SK-N-SH (cell line): ENCODE data around the gene GGPS1. TPM values are rescaled to one million over a fixed set of nuclear protein-coding genes. Genes with fewer than 3 reads are reported as not detected.
A peak's percentile ranks its signal among the peaks of the same experiment; 100 is the strongest.

ENCODE experiments used
- CTCF ChIA-PET: fragments of 300-600, 350-600 bp; formaldehyde crosslinking; extraction: SDS; loops from one replicate; lab custom pipeline; 2021; lab: Yijun Ruan, JAX
- POLR2A ChIA-PET: fragments of 350-600 bp; sonication (Branson Sonifier 250); formaldehyde crosslinking; extraction: SDS; loops from one replicate; lab custom pipeline; 2020; ENCODE audit warnings: antibody characterized with exemption, inconsistent platforms; lab: Yijun Ruan, JAX
- DNase-seq: peaks from one replicate; pipeline ENCODE4 v3.0.0; 2012
- H2AFZ ChIP-seq: fragments of 200-600 bp; sonication (generic); 2 replicates; pipeline ENCODE4 v1.8.1; 2016; ENCODE audit warnings: antibody characterized with exemption, mild to moderate bottlenecking, low read depth
- H3F3A ChIP-seq: fragments of 200-600 bp; sonication (generic); replicated peaks from 2 replicates; pipeline ENCODE3; 2016; ENCODE audit warnings: antibody characterized with exemption, mild to moderate bottlenecking; ENCODE audit not compliant: insufficient read depth
- H3K27ac ChIP-seq, 2 experiments: fragments of 200-500 bp in 1 of 2; fragments of 200-600 bp in 1 of 2; sonication (Bioruptor generic) in 1 of 2; sonication (generic), shearing (Covaris generic) in 1 of 2; 2 replicates each; pipeline versions ENCODE4 v1.5.1 to v1.6.1; 2014 to 2016; ENCODE audit warnings: low read depth in 2 of 2, inconsistent platforms in 1 of 2, low read length in 1 of 2, mild to moderate bottlenecking in 1 of 2, mixed read lengths in 1 of 2
- H3K27me3 ChIP-seq: fragments of 200-600 bp; sonication (generic), shearing (Covaris generic); 2 replicates; pipeline ENCODE4 v1.6.1; 2016; ENCODE audit warnings: mixed run types; ENCODE audit not compliant: insufficient read depth
- H3K36me3 ChIP-seq, 2 experiments: fragments of 200-500 bp in 1 of 2; fragments of 200-600 bp in 1 of 2; sonication (Bioruptor generic) in 1 of 2; sonication (generic) in 1 of 2; replicated peaks in 1 of 2; 2 replicates each; pipeline versions ENCODE3 to v1.5.1; 2014 to 2016; ENCODE audit warnings: low read length in 1 of 2, mild to moderate bottlenecking in 1 of 2; ENCODE audit not compliant: insufficient read depth in 2 of 2, control insufficient read depth in 1 of 2
- H3K4me1 ChIP-seq, 2 experiments: fragments of 200-500 bp in 1 of 2; fragments of 200-600 bp in 1 of 2; sonication (Bioruptor generic) in 1 of 2; sonication (generic), shearing (Covaris generic) in 1 of 2; 2 replicates each; pipeline versions ENCODE4 v1.5.1 to v1.6.1; 2014 to 2016; ENCODE audit warnings: low read depth in 1 of 2, low read length in 1 of 2, mixed run types in 1 of 2; ENCODE audit not compliant: insufficient read depth in 2 of 2, control insufficient read depth in 1 of 2
- H3K4me2 ChIP-seq: fragments of 200-600 bp; sonication (generic), shearing (Covaris generic); 2 replicates; pipeline ENCODE4 v1.6.1; 2017; ENCODE audit warnings: mixed run types
- H3K4me3 ChIP-seq, 2 experiments: fragments of 200-500 bp in 1 of 2; fragments of 200-600 bp in 1 of 2; sonication (Bioruptor generic) in 1 of 2; sonication (generic), shearing (Covaris generic) in 1 of 2; 2 replicates each; pipeline versions ENCODE4 v1.5.1 to v1.8.1; 2014 to 2016; ENCODE audit warnings: low read depth in 2 of 2, inconsistent platforms in 1 of 2, low read length in 1 of 2, mild to moderate bottlenecking in 1 of 2, mixed read lengths in 1 of 2, moderate library complexity in 1 of 2
- H3K79me2 ChIP-seq: fragments of 200-600 bp; sonication (generic); 2 replicates; pipeline ENCODE4 v1.8.1; 2017; ENCODE audit warnings: mild to moderate bottlenecking; ENCODE audit not compliant: insufficient read depth
- H3K9ac ChIP-seq: fragments of 200-600 bp; sonication (generic); 2 replicates; pipeline ENCODE4 v1.6.1; 2017; ENCODE audit warnings: mixed run types
- H3K9me2 ChIP-seq: fragments of 200-600 bp; sonication (generic); 2 replicates; pipeline ENCODE4 v1.6.1; 2017; ENCODE audit warnings: mixed run types
- H3K9me3 ChIP-seq: fragments of 200-600 bp; sonication (generic); 2 replicates; pipeline ENCODE4 v1.6.1; 2017; ENCODE audit warnings: mixed run types, mild to moderate bottlenecking, moderate library complexity
- H4K20me1 ChIP-seq: fragments of 200-600 bp; sonication (generic); 2 replicates; pipeline ENCODE4 v1.6.1; 2017; ENCODE audit warnings: mild to moderate bottlenecking, mixed run types; ENCODE audit not compliant: insufficient read depth
- CHD2 ChIP-seq: fragments of 150-350 bp; IDR thresholded peaks from 2 replicates; pipeline ENCODE4 v1.6.1; 2018; ENCODE audit warnings: low read length; ENCODE audit not compliant: partially characterized antibody
- CTCF ChIP-seq: fragments of 200-600 bp; sonication (generic); IDR thresholded peaks from 2 replicates; pipeline ENCODE4 v1.6.1; 2017; ENCODE audit warnings: antibody characterized with exemption, mild to moderate bottlenecking, moderate library complexity
- EP300 ChIP-seq, 2 experiments: IDR thresholded peaks; 2 replicates each; pipeline versions ENCODE4 v1.4.0 to v1.6.1; 2012; ENCODE audit warnings: borderline replicate concordance in 1 of 2, low read depth in 1 of 2, low read length in 1 of 2
- EZH2phosphoT487 ChIP-seq: fragments of 200-600 bp; sonication (generic); IDR thresholded peaks from 2 replicates; pipeline ENCODE4 v1.6.1; 2017; ENCODE audit warnings: low read depth, mixed run types, mild to moderate bottlenecking, antibody characterized with exemption, moderate library complexity, borderline replicate concordance
- FOSL2 ChIP-seq: IDR thresholded peaks from 2 replicates; pipeline ENCODE4 v1.4.0; 2012; ENCODE audit warnings: low read depth, mild to moderate bottlenecking, moderate library complexity, borderline replicate concordance
- FOXJ3 ChIP-seq: sonication (generic); formaldehyde crosslinking; IDR thresholded peaks from 2 replicates; pipeline ENCODE4 v1.5.1; 2020; ENCODE audit warnings: mild to moderate bottlenecking, missing genetic modification reagents
- FOXM1 ChIP-seq: IDR thresholded peaks from 2 replicates; pipeline ENCODE4 v1.4.0; 2012; ENCODE audit warnings: low read depth, mild to moderate bottlenecking
- GABPA ChIP-seq: IDR thresholded peaks from 2 replicates; pipeline ENCODE4 v1.4.0; 2012; ENCODE audit warnings: low read depth, mild to moderate bottlenecking
- GATA2 ChIP-seq: sonication (generic); formaldehyde crosslinking; IDR thresholded peaks from 2 replicates; pipeline ENCODE4 v1.5.0; 2020; ENCODE audit warnings: mild to moderate bottlenecking, missing genetic modification reagents
- JUND ChIP-seq: IDR thresholded peaks from 2 replicates; pipeline ENCODE4 v1.4.0; 2012
- MAX ChIP-seq: IDR thresholded peaks from 2 replicates; pipeline ENCODE4 v1.4.0; 2012; ENCODE audit warnings: low read depth
- MEF2A ChIP-seq: IDR thresholded peaks from 2 replicates; pipeline ENCODE4 v1.4.0; 2012; ENCODE audit warnings: low read depth, borderline replicate concordance
- MXI1 ChIP-seq: IDR thresholded peaks from 2 replicates; pipeline ENCODE4 v1.6.1; 2012; ENCODE audit warnings: mild to moderate bottlenecking, low read depth, low read length, improper control_type of control experiment
- NRF1 ChIP-seq: IDR thresholded peaks from 2 replicates; pipeline ENCODE4 v1.6.1; 2012; ENCODE audit warnings: low read depth, mild to moderate bottlenecking, low read length
- RCOR1 ChIP-seq: fragments of 150-350 bp; IDR thresholded peaks from 2 replicates; pipeline ENCODE4 v1.6.1; 2017; ENCODE audit warnings: antibody characterized with exemption, low read length
- REST ChIP-seq: IDR thresholded peaks from 2 replicates; pipeline ENCODE4 v1.6.1; 2012; ENCODE audit warnings: mild to moderate bottlenecking, low read depth, low read length, moderate library complexity
- RFX5 ChIP-seq: IDR thresholded peaks from 2 replicates; pipeline ENCODE4 v1.6.1; 2012; ENCODE audit warnings: mild to moderate bottlenecking, improper control_type of control experiment, low read length
- RXRA ChIP-seq: IDR thresholded peaks from 2 replicates; pipeline ENCODE4 v1.4.0; 2012; ENCODE audit warnings: low read depth, mild to moderate bottlenecking, borderline replicate concordance
- SMC3 ChIP-seq: IDR thresholded peaks from 2 replicates; pipeline ENCODE4 v1.6.1; 2012; ENCODE audit warnings: low read depth, low read length, improper control_type of control experiment
- TCF12 ChIP-seq: IDR thresholded peaks from 2 replicates; pipeline ENCODE4 v1.4.0; 2012
- TEAD4 ChIP-seq: IDR thresholded peaks from 2 replicates; pipeline ENCODE4 v1.4.0; 2012; ENCODE audit warnings: mild to moderate bottlenecking, borderline replicate concordance; ENCODE audit not compliant: insufficient read depth
- USF1 ChIP-seq: IDR thresholded peaks from 2 replicates; pipeline ENCODE4 v1.4.0; 2012; ENCODE audit warnings: low read depth, borderline replicate concordance
- ZBTB33 ChIP-seq: IDR thresholded peaks from 2 replicates; pipeline ENCODE4 v1.4.0; 2012; ENCODE audit warnings: low read depth, borderline replicate concordance
- WGBS: methylation state at CpG from one replicate; pipeline ENCODE4 v1.1.6; 2017; ENCODE audit warnings: low lambda C conversion rate; 5-methylcytosine and 5-hydroxymethylcytosine counted together
- polyA plus RNA-seq, 3 experiments: library from polyadenylated mRNA; depleted of rRNA; stranded (reverse); fragments of >200 nt; gene quantifications; 2 replicates each; pipeline ENCODE4 v1.2.3, GENCODE V29; 2012

GGPS1 gene
- polyA plus RNA-seq, 1 of the 3 experiments (the other 2 are of a cell fraction), result 15.7 TPM

- Histone ChIP-seq H3K79me2 (peaks cover 96% of the 10 kb centered on the region), H3K27me3 (no peaks in the 10 kb centered on the region), H4K20me1 (peaks cover 83% of the 10 kb centered on the region), H3K9ac (no peak overlapping the region), H3F3A (peaks cover 15% of the 10 kb centered on the region), H3K36me3 (no peaks in the 10 kb centered on the region), H3K4me1 (peaks cover 0 to 10% of the 10 kb centered on the region in 2 experiments; a peak in 2 of 4 replicates), H3K9me3 (no peaks in the 10 kb centered on the region), H3K27ac (peak overlapping the region; percentile 33 to 45; a peak in 3 of 4 replicates), H3K4me3 (no peak overlapping the region), H3K4me2 (no peak overlapping the region; the same call in 1 of the 2 replicates), H2AFZ (no peak overlapping the region), H3K9me2 (no peaks in the 10 kb centered on the region)
- 66% methylated on average over 6 of the region's 6 CpGs for WGBS
- peak; percentile 72 for DNase-seq
- ChIA-PET POLR2A (interaction anchor here (0.6 kb wide), 1 partner anchor 110 kb away, joined by 3 read pairs; no protein-coding TSS in a partner anchor), CTCF (interaction anchor here (0.6 to 1.3 kb wide), 4 partner anchors 46 to 112 kb away, joined by 3 to 5 read pairs (median 3); no protein-coding TSS in a partner anchor)
- TF ChIP-seq CHD2 (no peak), SMC3 (no peak), EP300 (IDR thresholded peaks at IDR 0.05; ENCODE audit: borderline replicate concordance in 1 of 2, low read depth in 1 of 2, low read length in 1 of 2) (0 out of 4 replicates have a peak, but pooled peaks of 1 of the 2 experiments have one; percentile 23), NRF1 (no peak), TEAD4 (no peak), FOSL2 (no peak), MXI1 (no peak), GABPA (no peak), RFX5 (no peak), GATA2 (CRISPR knock-in tag) (peak; percentile 88), USF1 (no peak), FOXM1 (no peak), TCF12 (0 out of 2 replicates have a peak, but pooled peaks have one; percentile 5), FOXJ3 (CRISPR knock-in tag) (0 out of 2 replicates have a peak, but pooled peaks have one; percentile 25), EZH2phosphoT487 (no peak), MAX (no peak), RXRA (no peak), RCOR1 (peak; percentile 87), MEF2A (no peak), ZBTB33 (no peak), CTCF (no peak), REST (no peak), JUND (no peak)
Measured at GRCh38 chr1:235304549-235305451, 23.6 kb upstream of the GGPS1 start.
